CD8-positive, alpha-beta memory T cell (primary cell): ENCODE data around the gene GH2. TPM values are rescaled to one million over a fixed set of nuclear protein-coding genes. Genes with fewer than 3 reads are reported as not detected.

Experiments
- CTCF ChIA-PET: fragments of 350-600 bp; sonication (Branson Sonifier 250); formaldehyde crosslinking; loops from one replicate; lab custom pipeline; 2021; ENCODE audit warnings: antibody characterized with exemption; lab: Charles Lee
- POLR2A ChIA-PET: fragments of 350-600 bp; sonication (Branson Sonifier 250); formaldehyde crosslinking; loops from one replicate; lab custom pipeline; 2021; ENCODE audit warnings: antibody characterized with exemption; lab: Charles Lee
- DNase-seq, 5 donors: peaks; one replicate each; pipeline versions ENCODE4 v3.0.0 to v3.0.0-alpha.2; 2020 to 2022; ENCODE audit warnings: mixed read lengths in 1 of 5
- H3K27ac ChIP-seq: one replicate; pipeline ENCODE4 v1.7.0; 2013; ENCODE audit warnings: low read depth, mild to moderate bottlenecking, low read length, moderate library complexity
- H3K27me3 ChIP-seq: 2 replicates; pipeline ENCODE4 v1.7.0; 2013; ENCODE audit warnings: low read length, mild to moderate bottlenecking; ENCODE audit not compliant: insufficient read depth, poor library complexity, severe bottlenecking
- H3K36me3 ChIP-seq: 2 replicates; pipeline ENCODE4 v1.7.0; 2013; ENCODE audit warnings: mild to moderate bottlenecking, low read length, moderate library complexity; ENCODE audit not compliant: insufficient read depth
- H3K4me1 ChIP-seq: 2 replicates; pipeline ENCODE4 v1.7.0; 2013; ENCODE audit warnings: mild to moderate bottlenecking, low read length, moderate library complexity; ENCODE audit not compliant: insufficient read depth
- H3K4me3 ChIP-seq: 2 replicates; pipeline ENCODE4 v1.7.0; 2013; ENCODE audit warnings: mild to moderate bottlenecking, low read length
- H3K9me3 ChIP-seq: 2 replicates; pipeline ENCODE4 v1.7.0; 2013; ENCODE audit warnings: mild to moderate bottlenecking, low read length
- H3K27ac Mint-ChIP-seq, 8 donors: one replicate each; pipeline ENCODE4 v1.8.0; 2020 to 2021; ENCODE audit warnings: mixed read lengths in 8 of 8, mild to moderate bottlenecking in 6 of 8, inconsistent platforms in 3 of 8, moderate library complexity in 3 of 8
- H3K27me3 Mint-ChIP-seq, 2 donors: one replicate each; pipeline ENCODE4 v1.8.0; 2020 to 2021; ENCODE audit warnings: mixed read lengths in 2 of 2, mild to moderate bottlenecking in 1 of 2, moderate library complexity in 1 of 2
- H3K36me3 Mint-ChIP-seq, 3 donors: one replicate each; pipeline ENCODE4 v1.8.0; 2020 to 2021; ENCODE audit warnings: mixed read lengths in 3 of 3, inconsistent platforms in 1 of 3, mild to moderate bottlenecking in 1 of 3
- H3K4me1 Mint-ChIP-seq, 3 donors: one replicate each; pipeline ENCODE4 v1.8.0; 2020 to 2021; ENCODE audit warnings: mixed read lengths in 3 of 3, inconsistent platforms in 1 of 3, mild to moderate bottlenecking in 1 of 3
- H3K4me3 Mint-ChIP-seq, 7 donors: one replicate each; pipeline ENCODE4 v1.8.0; 2020 to 2021; ENCODE audit warnings: mixed read lengths in 7 of 7, mild to moderate bottlenecking in 6 of 7, moderate library complexity in 4 of 7, inconsistent platforms in 2 of 7
- H3K9me3 Mint-ChIP-seq, 5 donors: one replicate each; pipeline ENCODE4 v1.8.0; 2020 to 2022; ENCODE audit warnings: mixed read lengths in 5 of 5, mild to moderate bottlenecking in 3 of 5, moderate library complexity in 2 of 5, inconsistent platforms in 1 of 5
- polyA plus RNA-seq: library from polyadenylated mRNA; unstranded; fragments of 300-500 nt; fragmentation: Illumina TruSeq; gene quantifications from one replicate; pipeline ENCODE4 v1.2.3, GENCODE V29; 2021
- total RNA-seq, 2 experiments: library from RNA; stranded (reverse); gene quantifications; one replicate each; pipeline ENCODE4 v1.2.3, GENCODE V29; 2021

Gene GH2
- total and polyA plus RNA-seq, 3 experiments from 2014 or later = not detected

- H3K9me3 Mint-ChIP-seq = no peaks in the 10 kb centered on the region
- Histone ChIP-seq H3K4me3 (no peak overlapping the region), H3K9me3 (no peaks in the 10 kb centered on the region), H3K27ac (no peak overlapping the region), H3K27me3 (no peaks in the 10 kb centered on the region), H3K36me3 (peaks cover 36% of the 10 kb centered on the region), H3K4me1 (peaks cover 54% of the 10 kb centered on the region)
- peak overlapping the region in 4 of 8 donors; percentile 20 to 60 (median 41) for H3K27ac Mint-ChIP-seq
- no peak overlapping the region for H3K4me3 Mint-ChIP-seq
- peaks cover 0 to 1% of the 10 kb centered on the region in 2 donors for H3K27me3 Mint-ChIP-seq
- peaks cover 45 to 60% (median 53%) of the 10 kb centered on the region in 3 donors for H3K4me1 Mint-ChIP-seq
- DNase-seq = no peak
- ChIA-PET POLR2A (no interaction called here), CTCF (interaction anchor here (1.0 kb wide), 1 partner anchor 61 kb away, joined by 4 read pairs; no protein-coding TSS in a partner anchor)
- H3K36me3 Mint-ChIP-seq = peaks cover 0 to 62% (median 9%) of the 10 kb centered on the region in 3 donors
These were observed 44.9 kb downstream of the GH2 start for GRCh38 chr17:63836811-63837210.

GRCh38 chr17:63835167-63835720 lies 46.5 kb downstream of the GH2 start:
- H3K27me3 ChIP-seq = no peaks in the 10 kb centered on the region
- ChIA-PET CTCF (interaction anchor here (1.4 to 2.6 kb wide), 5 partner anchors 8 to 388 kb away, joined by 3 to 8 read pairs (median 7); partner anchors contain the start of gene SMARCD2), POLR2A (interaction anchor here (0.7 kb wide), 1 partner anchor 11 kb away, joined by 4 read pairs; no protein-coding TSS in a partner anchor)
- H3K4me3 ChIP-seq = no peak overlapping the region
- peaks cover 47 to 60% (median 53%) of the 10 kb centered on the region in 3 donors for H3K4me1 Mint-ChIP-seq
- no peak overlapping the region for H3K27ac ChIP-seq
- H3K4me1 ChIP-seq = peaks cover 56% of the 10 kb centered on the region
- H3K9me3 Mint-ChIP-seq = no peaks in the 10 kb centered on the region
- no peak for DNase-seq
- H3K9me3 ChIP-seq = no peaks in the 10 kb centered on the region
- H3K27ac Mint-ChIP-seq = peak overlapping the region in 7 of 8 donors; percentile 4 to 89 (median 79)
- H3K36me3 ChIP-seq = peaks cover 51% of the 10 kb centered on the region
- peaks cover 5 to 69% (median 14%) of the 10 kb centered on the region in 3 donors for H3K36me3 Mint-ChIP-seq
- peaks cover 0 to 1% of the 10 kb centered on the region in 2 donors for H3K27me3 Mint-ChIP-seq
- peak overlapping the region in 1 of 7 donors; percentile 62 for H3K4me3 Mint-ChIP-seq

DNA sequence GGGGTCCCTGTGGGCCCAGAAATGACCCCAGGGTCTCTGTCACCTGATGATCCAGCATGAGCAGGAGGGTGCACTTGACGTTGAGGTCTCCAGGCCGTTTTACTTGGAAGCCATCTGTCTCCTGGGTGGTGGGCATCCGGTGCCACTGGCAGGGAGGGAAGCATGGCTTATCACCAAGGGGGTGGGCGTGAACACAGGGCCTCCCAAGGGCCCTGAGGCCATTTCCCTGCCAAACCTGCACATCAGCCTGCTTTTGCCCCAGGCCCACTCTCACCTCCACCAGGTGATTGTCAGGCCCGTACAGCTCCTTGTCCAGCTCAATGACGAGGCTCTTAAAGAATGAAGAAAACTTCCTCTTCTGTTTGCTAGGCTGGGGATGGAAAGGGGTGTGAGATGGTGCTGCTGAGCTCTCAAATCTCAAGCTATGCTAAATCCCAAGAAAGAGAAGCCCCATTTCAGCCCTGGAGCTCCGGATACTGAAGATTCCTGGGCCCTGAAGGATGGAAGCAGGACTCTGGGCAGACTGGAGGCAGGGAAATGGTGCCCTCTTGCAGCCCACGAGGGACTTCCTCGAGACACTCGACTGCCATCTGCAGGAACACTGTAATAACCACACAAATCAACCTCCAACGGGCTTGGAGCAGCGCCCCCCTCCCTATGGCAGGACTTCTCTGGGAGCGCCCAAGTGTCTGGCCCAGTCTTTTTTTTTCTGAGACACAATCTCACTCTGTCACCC lies 47.1 kb downstream of the GH2 start:
- Mint-ChIP-seq H3K27ac (peak overlapping the region; percentile 63 to 89 (median 81)), H3K4me3 (peak overlapping the region in 1 of 7 donors; percentile 62), H3K9me3 (no peaks in the 10 kb centered on the region), H3K4me1 (peaks cover 53 to 63% (median 58%) of the 10 kb centered on the region in 3 donors), H3K27me3 (peaks cover 0 to 1% of the 10 kb centered on the region in 2 donors), H3K36me3 (peaks cover 11 to 75% (median 19%) of the 10 kb centered on the region in 3 donors)
- ChIA-PET POLR2A (interaction anchor here (0.6 to 1.0 kb wide), 3 partner anchors 10 to 213 kb away, joined by 3 to 6 read pairs (median 4); no protein-coding TSS in a partner anchor), CTCF (interaction anchor here (0.8 to 4.8 kb wide), 9 partner anchors 9 to 388 kb away, joined by 3 to 19 read pairs (median 4); partner anchors contain the start of genes DDX42 and SMARCD2)
- Histone ChIP-seq H3K4me1 (peaks cover 56% of the 10 kb centered on the region), H3K4me3 (no peak overlapping the region), H3K27me3 (no peaks in the 10 kb centered on the region), H3K9me3 (no peaks in the 10 kb centered on the region), H3K27ac (no peak overlapping the region), H3K36me3 (peaks cover 58% of the 10 kb centered on the region)
- peak in 4 of 5 donors; percentile 45 to 70 (median 62) for DNase-seq

DNA sequence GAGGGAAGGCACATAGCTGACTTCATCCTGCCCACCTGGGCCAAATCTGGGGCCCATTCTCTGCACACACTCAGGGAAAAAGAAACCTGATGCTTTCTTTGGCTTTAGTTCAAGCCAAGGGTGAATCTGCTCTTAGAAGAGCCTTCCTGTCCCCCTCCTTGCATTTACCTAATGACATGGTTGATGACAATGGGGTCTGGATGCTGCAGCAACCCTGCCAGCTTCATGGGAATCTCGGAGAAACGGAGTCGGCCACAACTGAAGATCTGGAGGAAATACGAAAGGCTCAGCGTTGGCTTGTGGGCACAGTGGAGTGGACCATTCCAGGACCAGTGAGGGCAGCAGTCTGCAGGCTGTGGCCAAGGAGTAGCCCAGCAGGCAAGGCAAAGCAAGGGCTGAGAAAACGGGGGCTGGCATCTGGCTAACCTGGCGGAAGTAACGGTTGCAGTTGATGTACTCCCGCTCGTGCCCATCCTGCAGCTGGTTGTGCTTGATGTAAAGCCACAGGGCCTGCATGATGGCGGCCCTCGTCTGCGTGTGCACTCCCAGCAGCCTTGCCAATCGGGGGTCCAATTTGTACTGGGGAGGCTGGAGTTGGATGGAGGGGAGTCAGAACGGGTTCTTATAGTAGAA lies 47.9 kb downstream of the GH2 start:
- no peaks in the 10 kb centered on the region for H3K9me3 Mint-ChIP-seq
- no peak overlapping the region for H3K4me3 ChIP-seq
- ChIA-PET CTCF (interaction anchor here (0.8 to 4.8 kb wide), 11 partner anchors 8 to 159 kb away, joined by 3 to 19 read pairs (median 4); partner anchors contain the start of genes DDX42 and SMARCD2), POLR2A (interaction anchor here (0.6 to 1.0 kb wide), 2 partner anchors 139 to 212 kb away, joined by 3 to 6 read pairs; no protein-coding TSS in a partner anchor)
- H3K36me3 ChIP-seq = peaks cover 63% of the 10 kb centered on the region
- peaks cover 53 to 63% (median 58%) of the 10 kb centered on the region in 3 donors for H3K4me1 Mint-ChIP-seq
- no peak for DNase-seq
- peak overlapping the region in 1 of 7 donors; percentile 52 for H3K4me3 Mint-ChIP-seq
- peaks cover 0 to 1% of the 10 kb centered on the region in 2 donors for H3K27me3 Mint-ChIP-seq
- H3K27me3 ChIP-seq = no peaks in the 10 kb centered on the region
- H3K36me3 Mint-ChIP-seq = peaks cover 12 to 83% (median 21%) of the 10 kb centered on the region in 3 donors
- no peaks in the 10 kb centered on the region for H3K9me3 ChIP-seq
- peaks cover 56% of the 10 kb centered on the region for H3K4me1 ChIP-seq
- H3K27ac ChIP-seq = no peak overlapping the region
- peak overlapping the region in 5 of 8 donors; percentile 23 to 74 (median 58) for H3K27ac Mint-ChIP-seq

DNA sequence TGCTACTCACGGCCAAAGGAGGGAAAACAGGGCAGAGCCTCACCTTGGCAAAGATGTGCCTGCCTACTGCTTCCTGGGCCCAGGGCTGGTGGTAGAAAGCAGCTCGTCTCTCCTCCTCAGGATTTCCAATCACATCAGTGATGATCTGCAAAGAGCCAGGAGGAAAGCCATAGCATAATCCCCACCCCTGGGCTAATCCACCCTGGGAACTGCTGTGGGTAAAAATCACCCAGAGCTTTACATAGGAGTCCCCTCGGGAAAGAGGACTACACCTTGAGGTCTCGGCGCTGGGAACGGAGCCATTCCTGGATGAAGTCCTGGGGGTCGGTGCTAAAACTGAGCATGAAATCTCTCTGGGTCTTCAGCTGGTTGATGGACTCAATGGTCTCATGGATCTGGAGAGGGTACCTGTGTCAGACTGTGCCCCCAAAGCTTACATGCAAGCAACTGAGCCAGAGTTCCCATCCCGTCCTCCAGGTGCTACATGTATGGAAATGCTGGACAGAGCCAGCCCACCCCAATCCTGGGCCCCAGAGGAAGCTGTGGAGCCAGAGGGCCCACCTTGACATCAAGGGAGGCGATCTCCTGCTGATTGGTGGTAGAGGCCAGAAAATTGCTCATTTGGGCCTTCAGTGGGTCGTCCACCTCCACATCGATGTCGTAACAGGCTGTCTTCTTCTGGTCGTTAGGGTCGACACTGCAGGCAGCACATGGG lies 48.6 kb downstream of the GH2 start:
- Histone ChIP-seq H3K4me3 (no peak overlapping the region), H3K27ac (no peak overlapping the region), H3K27me3 (no peaks in the 10 kb centered on the region), H3K36me3 (peaks cover 63% of the 10 kb centered on the region), H3K9me3 (no peaks in the 10 kb centered on the region), H3K4me1 (peaks cover 56% of the 10 kb centered on the region)
- peaks cover 12 to 86% (median 21%) of the 10 kb centered on the region in 3 donors for H3K36me3 Mint-ChIP-seq
- CTCF ChIA-PET = interaction anchor here (0.9 to 4.8 kb wide), 7 partner anchors 8 to 159 kb away, joined by 3 to 19 read pairs (median 3); partner anchors contain the start of gene DDX42
- no peak overlapping the region for H3K4me3 Mint-ChIP-seq
- no peak for DNase-seq
- H3K27me3 Mint-ChIP-seq = peaks cover 0 to 1% of the 10 kb centered on the region in 2 donors
- POLR2A ChIA-PET = interaction anchor here (1.0 to 7.8 kb wide), 2 partner anchors 8 to 212 kb away, joined by 3 to 73 read pairs; partner anchors contain the start of gene SMARCD2
- H3K9me3 Mint-ChIP-seq = no peaks in the 10 kb centered on the region
- peak overlapping the region in 2 of 8 donors; percentile 24 to 58 for H3K27ac Mint-ChIP-seq
- H3K4me1 Mint-ChIP-seq = peaks cover 53 to 63% (median 58%) of the 10 kb centered on the region in 3 donors

DNA sequence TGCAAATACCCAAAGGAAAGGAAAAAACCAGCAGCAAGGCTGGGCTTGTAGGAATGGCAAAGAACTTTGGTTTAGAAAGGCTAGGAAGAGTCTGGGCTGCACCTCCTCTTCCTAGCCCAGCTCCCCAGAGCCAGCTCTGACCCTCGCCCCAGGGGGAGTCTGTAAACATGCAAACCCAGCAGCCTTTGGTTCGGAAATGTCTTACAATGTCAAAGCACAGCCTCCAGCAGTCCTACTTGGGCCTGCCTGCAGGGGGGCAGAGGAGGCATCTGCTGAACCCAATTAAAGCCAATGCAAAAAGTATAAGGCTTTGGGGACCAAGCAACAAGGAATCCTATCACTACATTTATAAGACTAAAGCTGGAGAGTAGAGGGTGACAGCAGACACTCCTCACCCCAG lies 49.3 kb downstream of the GH2 start:
- H3K36me3 Mint-ChIP-seq = peaks cover 12 to 90% (median 21%) of the 10 kb centered on the region in 3 donors
- peaks cover 63% of the 10 kb centered on the region for H3K36me3 ChIP-seq
- peaks cover 0 to 1% of the 10 kb centered on the region in 2 donors for H3K27me3 Mint-ChIP-seq
- DNase-seq = no peak
- peak overlapping the region in 6 of 8 donors; percentile 12 to 98 (median 66) for H3K27ac Mint-ChIP-seq
- CTCF ChIA-PET = interaction anchor here (0.9 to 4.8 kb wide), 3 partner anchors 9 to 135 kb away, joined by 3 to 19 read pairs (median 5); no protein-coding TSS in a partner anchor
- H3K9me3 Mint-ChIP-seq = no peaks in the 10 kb centered on the region
- H3K4me1 ChIP-seq = peaks cover 56% of the 10 kb centered on the region
- H3K9me3 ChIP-seq = no peaks in the 10 kb centered on the region
- H3K27ac ChIP-seq = no peak overlapping the region
- POLR2A ChIA-PET = interaction anchor here (7.8 kb wide), 1 partner anchor 9 kb away, joined by 73 read pairs; the partner anchor contains the start of gene SMARCD2
- H3K27me3 ChIP-seq = no peaks in the 10 kb centered on the region
- H3K4me3 ChIP-seq = no peak overlapping the region
- H3K4me3 Mint-ChIP-seq = peak overlapping the region in 1 of 7 donors; percentile 66
- H3K4me1 Mint-ChIP-seq = peaks cover 54 to 67% (median 60%) of the 10 kb centered on the region in 3 donors
